GM19351 (cell line): ENCODE measurements around the gene MYRF.
A peak's percentile ranks its signal among the peaks of the same experiment; 100 is the strongest.

Experiments used
- ATAC-seq: cut with Tn5 transposase; IDR thresholded peaks from one replicate; pipeline ENCODE4 v1.9.1; 2021; ENCODE audit warnings: mild to moderate bottlenecking, moderate library complexity; ENCODE audit not compliant: unreplicated experiment

MYRF gene

GRCh38 chr11:61792310-61793082, 40.1 kb downstream of the MYRF start, which contains the start of the genes FEN1 and TMEM258:
FEN1 (plus strand) TSS chr11:61792911; CDS start chr11:61795362, 2,451 bp downstream.
TMEM258 (minus strand) TSS chr11:61792599; CDS start chr11:61792558, 41 bp downstream.
- ATAC-seq: peak; percentile 85

GRCh38 chr11:61793083-61793828, 40.8 kb downstream of the MYRF start:
- peak; percentile 17 for ATAC-seq

GRCh38 chr11:61793829-61794204, 41.4 kb downstream of the MYRF start:
- ATAC-seq: no peak

GRCh38 chr11:61794579-61794978, 42.1 kb downstream of the MYRF start:
- no peak for ATAC-seq

GRCh38 chr11:61795459-61795858, 43.0 kb downstream of the MYRF start:
- no peak for ATAC-seq

GRCh38 chr11:61795876-61796526, 43.6 kb downstream of the MYRF start:
- no peak for ATAC-seq

- ATAC-seq: no peak
These were observed 45.0 kb downstream of the MYRF start for GRCh38 chr11:61797263-61797944.

- no peak for ATAC-seq
These were observed 47.3 kb downstream of the MYRF start for GRCh38 chr11:61799665-61800284.

GRCh38 chr11:61800331-61801281, 48.2 kb downstream of the MYRF start:
- ATAC-seq: no peak

GRCh38 chr11:61802605-61803004, 50.2 kb downstream of the MYRF start:
- ATAC-seq: no peak

GRCh38 chr11:61803889-61804647, 51.6 kb downstream of the MYRF start:
- ATAC-seq: no peak

GRCh38 chr11:61805146-61805545, 52.7 kb downstream of the MYRF start:
- ATAC-seq: no peak

- no peak for ATAC-seq
These were observed 54.3 kb downstream of the MYRF start for GRCh38 chr11:61806785-61807184.

GRCh38 chr11:61810671-61811175, 58.3 kb downstream of the MYRF start:
- ATAC-seq: no peak

- no peak for ATAC-seq
These were observed 59.4 kb downstream of the MYRF start for GRCh38 chr11:61811831-61812230.

GRCh38 chr11:61812736-61813411, 60.4 kb downstream of the MYRF start:
- no peak for ATAC-seq

- ATAC-seq: no peak
These were observed 62.0 kb downstream of the MYRF start for GRCh38 chr11:61814247-61814957.
